Stimulated activated CD4-positive, alpha-beta T cell treated with anti-CD3 and anti-CD28 coated beads, Interleukin-4, amount 100 ng/mL, for 4 hours (primary cell): ENCODE data around the gene ZNF860.
A peak's percentile ranks its signal among the peaks of the same experiment; 100 is the strongest.

Experiments
- DNase-seq, 2 experiments: peaks; one replicate each; pipeline ENCODE4 v3.0.0-alpha.2; 2020

Gene ZNF860

GRCh38 chr3:31981206-31982181 lies at the start of gene ZNF860, which contains the start of gene OSBPL10:
Gene ZNF860, plus strand, starts transcription at chr3:31981750. Its CDS starts 7,330 bp downstream, at chr3:31989080.
Gene OSBPL10, minus strand, starts transcription at chr3:31981262. Its CDS starts 83 bp downstream, at chr3:31981179.
- DNase-seq, result peak; percentile 19 to 22

- no peak for DNase-seq
These were observed 48.6 kb upstream of the ZNF860 start for GRCh38 chr3:31932990-31933389.

GRCh38 chr3:31934018-31934417 lies 47.5 kb upstream of the ZNF860 start:
- DNase-seq, result no peak

GRCh38 chr3:31934866-31935265 lies 46.7 kb upstream of the ZNF860 start:
- no peak for DNase-seq

DNA sequence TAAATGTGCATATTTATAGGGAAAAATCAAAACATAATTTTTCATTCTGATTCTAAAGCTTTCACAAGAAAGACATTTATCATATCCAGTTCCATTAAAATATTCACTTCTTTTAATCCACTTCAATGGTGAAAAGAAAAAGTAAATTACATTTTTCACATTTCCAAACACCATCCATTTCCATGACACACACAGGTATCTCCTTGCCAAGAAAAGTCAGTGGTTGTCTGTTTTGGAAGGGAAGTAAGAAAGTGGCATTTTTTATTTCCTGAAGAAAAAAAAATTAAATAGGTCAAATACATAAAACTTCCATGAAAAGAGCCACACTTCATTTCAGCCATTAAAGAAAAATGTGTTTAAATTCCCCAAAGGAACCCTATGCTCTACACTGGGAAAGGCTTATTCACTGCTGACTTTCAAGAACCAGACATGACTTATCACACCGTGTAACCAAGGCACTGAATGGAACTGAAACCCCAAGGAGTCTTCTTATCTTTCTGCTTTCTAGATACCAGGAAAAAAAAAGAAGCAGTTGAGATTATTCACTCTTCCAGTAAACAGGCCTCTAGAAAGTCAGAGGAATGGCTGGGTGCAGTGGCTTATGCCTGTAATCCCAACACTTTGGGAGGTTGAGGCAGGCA lies 45.0 kb upstream of the ZNF860 start:
- DNase-seq, result no peak

GRCh38 chr3:31937225-31937624 lies 44.3 kb upstream of the ZNF860 start:
- no peak for DNase-seq

GRCh38 chr3:31942446-31942845 lies 39.1 kb upstream of the ZNF860 start:
- DNase-seq, result no peak

DNA sequence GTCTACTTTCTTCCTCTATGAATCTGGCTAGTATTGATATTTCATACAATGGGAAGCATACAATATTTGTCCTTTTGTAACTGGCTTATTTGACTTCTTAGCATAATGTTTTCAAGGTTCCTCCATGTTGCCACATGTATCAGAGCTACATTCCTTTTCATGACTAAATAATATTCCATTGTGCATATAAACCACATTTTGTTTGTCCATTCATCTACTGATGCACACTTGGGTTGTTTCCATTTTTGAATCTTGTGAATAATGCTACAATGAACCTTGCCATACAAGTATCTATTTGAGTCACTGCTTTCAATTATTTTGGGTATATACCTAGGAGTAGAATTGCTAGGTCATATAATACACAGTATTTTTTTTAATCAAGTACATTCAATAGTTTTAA lies 38.5 kb upstream of the ZNF860 start:
- DNase-seq, result no peak

DNA sequence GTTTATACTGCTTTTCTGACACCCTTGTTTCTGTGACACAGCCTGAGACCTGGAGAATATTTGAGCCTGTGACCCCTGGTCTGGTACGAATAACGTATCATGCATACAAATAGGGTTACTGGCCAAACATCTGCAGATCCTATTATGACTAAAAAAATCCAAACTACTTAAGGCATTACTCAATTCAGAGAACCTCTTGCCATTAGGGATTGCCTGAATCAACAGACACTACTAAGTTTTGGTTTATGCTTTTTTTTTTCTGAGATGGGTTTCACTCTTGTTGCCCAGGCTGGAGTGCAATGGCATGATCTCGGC lies 35.9 kb upstream of the ZNF860 start:
- no peak for DNase-seq

GRCh38 chr3:31946484-31947081 lies 35.0 kb upstream of the ZNF860 start:
- DNase-seq, result no peak

DNA sequence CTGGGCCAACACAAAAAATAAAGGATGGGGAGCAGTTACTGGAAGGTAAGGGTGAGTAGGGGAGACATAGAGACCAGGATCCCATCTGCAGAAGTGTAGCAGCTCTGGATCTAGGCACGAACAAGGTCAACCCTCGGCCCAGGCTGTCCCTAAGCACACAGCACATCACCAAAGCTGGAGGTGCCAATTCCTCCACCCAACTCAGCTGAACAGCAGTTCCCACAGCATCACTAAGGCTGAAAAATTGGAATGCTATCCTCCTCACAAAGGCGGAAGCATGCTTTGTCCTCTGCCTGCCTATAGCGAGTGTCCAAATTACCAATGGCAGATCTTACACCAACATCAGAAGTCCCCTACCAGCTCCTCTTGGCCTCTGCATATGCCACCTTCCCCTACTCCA lies 34.4 kb upstream of the ZNF860 start:
- DNase-seq, result no peak

GRCh38 chr3:31947671-31948091 lies 33.9 kb upstream of the ZNF860 start:
- DNase-seq, result no peak

- DNase-seq, result no peak
These were observed 33.3 kb upstream of the ZNF860 start for GRCh38 chr3:31948280-31948679.

GRCh38 chr3:31952205-31952604 lies 29.3 kb upstream of the ZNF860 start:
- DNase-seq, result no peak

- DNase-seq, result no peak
These were observed 28.5 kb upstream of the ZNF860 start for GRCh38 chr3:31953091-31953490.

GRCh38 chr3:31953636-31954035 lies 27.9 kb upstream of the ZNF860 start:
- DNase-seq, result no peak

GRCh38 chr3:31955581-31955980 lies 26.0 kb upstream of the ZNF860 start:
- no peak for DNase-seq

- no peak for DNase-seq
These were observed 24.4 kb upstream of the ZNF860 start for GRCh38 chr3:31957106-31957505.

- DNase-seq, result no peak
These were observed 22.8 kb upstream of the ZNF860 start for GRCh38 chr3:31958701-31959152.

GRCh38 chr3:31959251-31959650 lies 22.3 kb upstream of the ZNF860 start:
- DNase-seq, result no peak

DNA sequence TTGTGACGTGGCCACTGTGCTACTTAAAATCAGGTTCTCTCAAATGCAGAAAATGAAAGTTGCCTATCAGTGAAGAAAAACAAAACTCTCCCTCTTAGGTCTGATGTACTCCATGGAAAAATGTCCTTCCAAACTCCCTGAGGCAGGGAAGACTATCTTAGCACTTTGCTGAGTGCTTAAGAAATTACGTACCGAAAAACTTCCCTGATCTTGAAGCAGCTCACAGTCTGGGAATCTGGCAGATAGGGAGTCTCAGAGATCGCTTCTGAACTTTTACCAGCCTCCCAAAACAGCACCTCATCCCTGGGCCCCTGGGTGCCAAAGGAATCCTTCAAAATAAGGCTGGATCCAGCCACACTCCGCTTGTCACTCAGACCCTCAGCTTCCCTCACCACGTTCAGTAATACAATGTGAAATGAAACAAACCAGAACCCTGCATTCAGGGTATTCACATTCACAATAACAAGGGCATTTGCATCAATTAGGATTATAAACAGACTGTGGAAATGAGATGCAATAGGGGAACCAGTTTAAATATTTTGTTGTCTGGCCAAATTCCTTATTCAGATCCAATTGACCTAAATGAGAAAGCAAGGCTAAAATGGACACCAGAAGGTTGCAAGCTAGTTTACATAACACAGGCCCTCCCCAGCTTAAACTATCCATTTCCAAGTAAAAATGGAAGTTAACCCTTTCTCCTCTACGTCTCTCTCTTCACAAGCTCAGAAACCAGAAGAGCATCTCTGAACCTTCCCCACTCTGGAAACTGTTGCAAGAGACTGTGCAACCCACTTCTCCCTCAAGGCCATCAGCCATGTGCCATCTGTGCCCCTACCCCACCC lies 21.4 kb upstream of the ZNF860 start:
- DNase-seq, result no peak

- no peak for DNase-seq
These were observed 20.6 kb upstream of the ZNF860 start for GRCh38 chr3:31960793-31961431.
